Retina (tissue), 1 donor: Measurements from ENCODE around the gene CLDN18.

Experiments used
- DNase-seq: peaks from one replicate; pipeline ENCODE4 v3.0.0-alpha.2; 2016

CLDN18 gene

GRCh38 chr3:138065949-138066348 is 56.0 kb downstream of the CLDN18 start:
- no peak for DNase-seq

DNA sequence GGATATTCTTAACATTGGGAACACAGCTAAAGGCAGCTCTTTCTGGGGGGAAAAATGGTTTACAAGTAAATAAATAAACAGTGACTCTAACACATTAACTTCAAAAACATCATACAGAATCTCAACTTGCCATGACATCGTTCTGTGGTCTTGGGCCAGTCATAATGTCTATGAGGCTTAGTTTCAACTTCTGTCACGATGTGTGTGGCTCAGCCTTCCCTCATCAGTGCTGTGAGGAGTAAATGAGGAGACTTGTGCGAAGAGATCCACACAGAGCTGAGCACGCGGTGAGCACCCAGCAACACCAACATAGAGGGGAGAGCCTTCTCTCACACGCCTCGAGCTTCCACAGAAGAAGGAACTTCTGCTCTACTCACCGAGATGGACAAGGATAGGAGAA is 56.4 kb downstream of the CLDN18 start:
- no peak for DNase-seq

DNA sequence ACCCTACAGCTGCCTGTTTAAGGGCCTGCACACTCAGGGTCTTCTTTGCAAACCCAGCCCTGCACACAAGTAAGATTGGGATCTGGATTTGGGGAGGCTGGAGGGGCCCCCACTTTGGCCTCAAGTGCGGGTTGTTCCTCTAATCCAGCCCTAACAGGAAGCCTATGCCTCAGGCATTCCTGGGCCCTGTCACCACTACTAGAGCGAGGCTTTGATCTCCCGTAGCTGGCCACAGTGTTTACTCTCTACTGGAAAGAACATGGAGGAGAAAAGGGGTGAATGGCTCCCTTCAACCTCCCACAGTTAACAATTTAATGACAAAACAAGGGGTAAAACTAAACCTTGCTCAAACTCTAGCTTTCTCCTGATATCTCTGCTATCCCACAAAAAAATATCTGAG is 57.0 kb downstream of the CLDN18 start:
- DNase-seq = no peak

- DNase-seq = no peak
Observed at GRCh38 chr3:138068046-138068445, 58.1 kb downstream of the CLDN18 start.

- DNase-seq = peak; percentile 88
Observed at GRCh38 chr3:138068579-138069174, 58.7 kb downstream of the CLDN18 start.

DNA sequence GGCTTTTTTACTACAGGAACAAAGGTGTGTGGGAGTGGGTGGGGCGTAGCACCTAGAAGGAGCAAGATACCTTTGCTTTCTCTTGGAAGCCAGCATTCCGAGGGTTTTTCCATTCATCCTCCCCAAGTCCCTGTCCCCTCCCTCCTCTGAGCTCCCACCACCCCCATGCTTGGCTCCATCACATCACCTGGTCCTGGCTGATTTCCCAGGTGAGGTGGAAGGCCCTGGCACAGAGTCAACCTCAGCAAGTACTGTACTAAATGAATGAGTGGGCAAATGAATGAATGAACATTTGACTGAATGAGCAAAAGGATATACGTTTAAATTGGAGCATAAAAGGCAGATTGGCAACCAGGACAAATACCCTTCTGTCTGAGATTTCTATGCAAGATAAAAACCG is 60.0 kb downstream of the CLDN18 start:
- no peak for DNase-seq

- no peak for DNase-seq
Observed at GRCh38 chr3:138072796-138073195, 62.8 kb downstream of the CLDN18 start.

- DNase-seq = no peak
Observed at GRCh38 chr3:138078096-138078495, 68.1 kb downstream of the CLDN18 start.

DNA sequence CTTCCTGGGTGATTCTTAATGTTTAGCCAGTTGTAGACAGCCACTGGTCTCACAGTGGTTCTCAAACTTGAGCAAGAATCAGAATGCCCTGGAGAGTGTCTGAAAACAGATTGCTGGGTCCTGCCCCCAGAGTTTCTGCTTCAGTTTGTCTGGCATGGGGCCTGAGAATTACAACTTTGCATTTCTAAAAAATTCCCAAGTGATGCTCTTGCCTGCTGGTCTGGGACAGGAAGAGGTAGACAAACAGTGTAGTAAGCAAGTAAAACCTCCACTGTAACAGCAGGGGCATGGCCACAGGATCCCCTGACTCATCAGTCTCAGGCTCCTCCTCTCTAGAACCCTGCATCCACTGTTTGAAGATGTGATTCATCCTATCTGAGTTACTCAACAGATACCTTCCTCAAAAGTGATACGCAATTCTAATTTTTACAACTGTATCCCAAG is 69.0 kb downstream of the CLDN18 start:
- no peak for DNase-seq

DNA sequence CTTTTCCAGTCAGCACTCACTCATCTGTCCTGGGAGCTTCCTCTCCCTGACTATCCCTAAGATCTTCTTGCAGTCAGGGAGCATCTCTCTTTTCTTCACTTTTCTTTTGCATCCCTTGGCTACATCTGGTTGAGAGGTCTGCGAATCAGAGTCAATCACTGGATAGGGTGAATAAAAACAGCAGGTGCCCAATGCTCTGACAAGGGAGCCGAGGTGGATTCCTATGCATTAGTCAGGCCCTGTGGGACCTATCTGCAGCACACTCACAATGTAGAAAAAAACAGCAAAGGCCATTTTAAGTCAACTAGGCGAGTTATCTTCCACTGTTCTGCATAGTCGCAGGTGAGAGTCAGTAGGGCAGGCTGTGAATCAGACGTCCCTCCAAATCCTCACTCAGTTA is 69.9 kb downstream of the CLDN18 start:
- no peak for DNase-seq

DNA sequence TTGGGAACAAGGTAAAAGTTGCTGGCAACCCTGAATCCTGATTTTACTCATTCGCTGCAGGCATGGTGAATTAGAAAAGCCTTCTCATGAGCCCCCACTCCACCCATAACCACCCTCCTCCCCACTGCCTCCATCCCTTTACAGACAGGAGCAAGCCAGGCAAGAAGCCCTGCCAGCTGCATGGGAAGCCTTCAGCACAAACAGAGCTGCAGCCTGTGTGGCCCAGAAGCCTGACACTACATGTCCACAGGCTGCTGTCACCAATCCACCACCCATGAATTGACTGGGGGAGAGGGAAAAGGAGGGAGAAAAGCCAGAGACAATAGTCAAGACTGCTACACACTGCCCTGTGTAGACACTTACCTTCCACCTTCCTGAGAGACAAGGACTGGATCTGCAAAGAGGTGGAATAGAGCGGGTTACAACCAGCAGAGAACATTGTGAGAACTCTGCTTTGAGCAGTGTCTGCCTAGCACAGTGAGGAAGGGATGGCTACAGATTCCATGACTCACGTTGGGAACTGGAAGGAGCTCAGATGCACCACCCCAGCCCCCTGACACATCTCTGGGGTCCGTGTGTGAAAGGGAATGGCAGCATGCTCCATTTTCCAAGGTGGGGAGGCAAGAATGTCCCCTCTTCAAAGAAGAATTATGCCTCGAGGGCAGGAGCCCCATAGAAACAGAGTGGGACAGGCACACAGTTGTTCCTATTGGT is 71.6 kb downstream of the CLDN18 start:
- DNase-seq = no peak

DNA sequence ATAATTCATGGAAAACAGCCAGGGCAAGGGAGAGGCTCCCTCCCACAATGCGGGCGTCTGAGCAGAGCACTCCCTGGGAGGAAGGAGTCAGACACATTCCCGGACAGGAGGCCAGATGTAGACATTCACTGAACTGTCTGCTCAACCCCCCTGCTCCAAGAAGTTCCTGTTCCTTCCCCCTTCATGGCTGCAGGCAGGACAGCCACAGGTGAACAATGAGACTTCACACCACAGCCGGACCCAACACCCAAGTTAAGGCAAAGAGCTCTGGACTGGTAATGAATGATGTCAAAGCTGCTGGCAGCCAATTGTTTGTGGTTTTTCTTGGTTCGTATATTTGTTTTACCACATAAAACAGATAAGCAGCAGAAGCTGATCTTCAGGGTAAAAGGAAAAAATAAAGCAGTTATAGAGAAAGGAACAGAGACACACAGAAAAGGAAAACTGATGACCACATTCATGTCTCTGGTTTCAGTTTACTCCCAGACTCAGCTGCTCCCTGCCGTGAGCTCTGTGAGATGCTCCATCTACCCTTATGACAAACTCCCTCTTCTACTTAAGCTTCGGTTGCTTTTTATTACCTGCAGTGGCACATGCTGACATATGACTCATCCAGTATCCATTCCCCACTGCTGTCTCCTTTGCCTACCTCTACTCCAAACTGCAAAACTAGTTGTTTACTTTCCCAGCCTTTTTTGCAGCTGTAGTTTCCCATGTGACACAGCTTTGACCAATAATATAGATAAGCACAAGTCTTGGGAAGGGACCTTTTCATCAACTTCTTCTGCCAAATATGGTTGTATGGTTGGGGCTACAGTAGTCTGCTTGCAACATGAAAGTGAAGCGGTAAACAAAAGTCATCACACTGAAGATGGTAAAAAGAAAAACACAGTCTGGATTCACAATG is 72.4 kb downstream of the CLDN18 start:
- DNase-seq = no peak

GRCh38 chr3:138082992-138083386 is 73.0 kb downstream of the CLDN18 start:
- no peak for DNase-seq
